GM11168 (cell line): ENCODE measurements around the gene ATP4B.

Source experiments
- in situ Hi-C: fragments of 300-500 bp; cut with MboI; formaldehyde crosslinking; loops from one replicate; pipeline ENCODE4 v1.12.0; 2022; ENCODE audit warnings: low sequenced_read_pairs; ENCODE audit not compliant: unreplicated experiment

ATP4B gene

DNA sequence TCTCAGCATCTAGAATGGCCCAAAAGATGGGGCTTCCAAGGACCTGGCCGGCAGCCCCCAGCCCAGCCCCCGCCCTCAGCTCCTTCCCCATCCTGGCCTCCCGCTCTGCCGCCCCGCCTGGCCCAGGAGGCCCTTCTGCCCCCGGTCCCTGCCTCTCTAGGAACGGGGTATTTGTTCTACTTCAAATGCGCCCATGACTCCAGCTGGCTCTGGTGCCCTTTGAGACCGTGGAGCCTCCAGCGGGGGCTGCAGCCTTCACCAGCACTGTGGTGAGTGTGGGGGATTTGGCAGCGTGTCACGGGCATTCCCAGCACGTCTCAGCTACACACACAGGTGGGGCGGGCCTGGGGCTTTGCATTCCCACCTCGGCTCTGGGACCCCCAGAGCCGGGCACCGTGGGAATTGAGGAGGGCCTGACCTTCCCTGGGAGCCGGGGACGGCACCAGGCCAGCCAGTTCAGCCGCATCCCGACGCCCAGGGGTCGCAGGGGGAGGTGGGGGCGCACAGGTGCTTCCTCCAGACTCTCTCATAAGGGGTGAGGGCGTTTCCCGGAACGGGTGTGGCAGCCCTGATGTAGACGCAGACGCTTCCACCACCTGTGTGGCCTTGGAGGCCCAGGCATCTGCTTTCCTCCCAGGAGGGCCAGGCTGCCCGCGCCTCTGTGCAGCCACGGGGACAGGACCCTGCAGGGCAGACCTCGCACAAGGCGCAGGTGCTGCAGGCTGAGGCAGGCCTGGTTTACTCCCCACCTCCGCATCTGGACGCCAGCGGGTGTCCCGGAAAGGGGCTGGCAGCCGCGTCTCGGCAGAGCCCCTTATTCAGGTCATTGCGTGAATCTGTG, 947 bp downstream of the ATP4B start:
- in situ Hi-C loops = no loop called here

DNA sequence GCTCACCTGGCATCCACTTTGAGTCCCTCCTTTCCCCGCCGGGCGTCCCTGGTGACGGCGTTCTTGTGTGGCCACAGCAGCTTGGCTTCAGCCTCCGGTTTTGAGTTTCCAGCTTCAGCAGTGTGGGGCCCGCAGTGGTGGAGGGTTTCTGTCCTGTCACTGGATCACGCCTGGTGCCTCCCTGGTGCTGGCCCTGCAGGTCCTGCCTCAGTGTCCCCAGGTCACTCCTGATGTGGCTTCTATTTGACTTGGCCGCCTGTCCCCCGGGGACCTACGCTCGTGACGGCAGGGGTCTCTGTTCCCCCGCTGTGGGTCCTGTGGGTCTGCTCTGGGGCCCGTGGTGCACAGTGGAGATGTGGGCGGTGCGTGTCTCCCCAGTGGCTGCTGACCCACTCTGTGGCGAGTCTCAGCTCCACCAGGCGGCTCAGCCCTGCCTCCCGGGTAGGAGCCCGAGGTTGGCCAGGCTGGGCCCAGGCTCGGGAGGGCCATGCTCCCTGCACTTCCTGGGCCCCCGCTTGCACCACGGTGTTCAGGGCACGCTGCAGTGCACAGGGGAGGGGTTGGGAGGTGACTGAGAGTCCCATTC, 1.9 kb downstream of the ATP4B start:
- in situ Hi-C loops = no loop called here

DNA sequence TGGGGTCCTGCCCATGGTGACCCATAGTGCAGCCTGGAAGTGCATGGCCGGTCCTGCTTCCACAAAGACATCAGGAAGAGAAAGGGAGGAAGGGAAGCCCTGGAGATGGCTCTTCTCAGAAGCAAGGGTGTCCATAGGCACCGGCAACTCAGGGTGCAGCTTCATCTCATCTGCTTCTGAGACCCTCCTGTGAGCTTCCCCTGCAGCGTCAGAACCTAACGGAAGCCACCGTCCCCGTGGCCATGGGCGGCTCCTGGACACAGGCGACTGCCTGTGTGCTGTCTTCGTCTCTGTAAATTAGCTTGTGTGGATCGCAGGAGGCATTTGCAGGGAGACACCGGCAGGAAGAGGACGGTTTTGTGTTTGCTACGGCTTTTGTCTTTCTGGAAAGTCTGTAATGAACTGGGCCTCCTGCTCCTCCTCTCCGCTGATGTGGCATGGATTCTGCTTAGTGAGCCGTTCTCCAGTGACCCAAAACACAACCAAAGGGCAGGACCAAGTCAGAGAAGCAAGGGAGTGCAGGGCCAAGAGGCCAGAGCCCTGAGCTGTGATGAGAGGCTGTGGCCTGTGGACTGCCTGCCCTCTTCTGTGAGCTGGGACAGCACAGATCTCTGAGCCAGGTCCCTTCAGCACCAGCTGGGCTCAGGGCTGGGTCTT, 2.5 kb downstream of the ATP4B start:
- in situ Hi-C loops = no loop called here

DNA sequence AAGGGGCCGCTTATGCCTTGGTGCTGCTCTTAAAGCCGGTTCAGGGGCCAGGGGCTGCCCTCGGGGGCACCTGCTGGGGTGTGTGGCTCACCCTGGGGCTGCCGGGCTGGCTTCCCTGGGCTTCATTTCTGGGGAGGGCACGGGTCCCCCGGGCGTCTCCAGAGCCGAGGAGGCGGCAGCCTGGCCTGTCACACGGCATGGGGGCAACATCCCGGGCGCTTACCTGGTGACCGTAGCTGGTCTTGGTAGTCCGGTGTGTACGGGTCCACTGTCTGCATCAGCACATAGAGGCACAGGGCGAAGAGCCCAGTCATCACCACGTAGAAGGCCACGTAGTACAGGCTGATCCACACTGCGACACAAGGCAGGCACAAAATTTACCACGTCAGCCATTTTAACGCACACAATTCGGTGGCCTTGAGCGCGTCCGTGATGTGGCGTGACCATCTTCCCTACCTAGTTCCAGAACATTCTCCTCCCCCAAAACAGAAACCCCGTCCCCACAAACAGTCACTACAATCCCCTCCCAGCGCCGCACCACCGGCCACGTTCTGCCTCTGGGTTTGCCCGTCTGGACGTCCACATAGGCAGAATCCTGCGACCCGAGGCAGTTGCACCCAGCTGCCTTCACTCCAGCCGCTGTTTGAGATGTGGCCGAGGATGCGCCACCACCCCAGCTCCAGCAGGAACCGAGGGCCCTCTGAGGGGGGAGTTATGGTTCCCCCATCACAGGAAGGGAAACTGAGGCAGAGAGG, 3.2 kb downstream of the ATP4B start:
- in situ Hi-C loops = no loop called here

DNA sequence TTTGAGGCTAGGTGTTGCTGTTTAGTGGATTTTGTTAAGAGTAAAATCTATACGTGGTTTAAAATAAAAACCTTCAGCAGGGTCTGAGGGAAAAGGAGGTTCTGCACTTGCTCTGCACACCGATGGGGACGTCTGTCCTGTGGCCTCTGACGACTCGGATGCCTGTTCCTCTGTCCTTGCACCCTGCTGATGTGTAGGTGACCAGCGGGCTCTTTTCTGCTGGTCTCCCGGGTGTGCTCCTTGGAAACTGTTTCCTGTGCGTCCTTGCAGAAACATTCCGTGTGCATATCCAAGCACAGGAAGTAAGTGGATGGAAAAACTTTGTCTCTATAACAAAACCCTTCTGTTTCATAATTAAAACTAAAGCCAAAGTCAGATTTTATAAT, 3.8 kb downstream of the ATP4B start:
- in situ Hi-C loops = no loop called here

DNA sequence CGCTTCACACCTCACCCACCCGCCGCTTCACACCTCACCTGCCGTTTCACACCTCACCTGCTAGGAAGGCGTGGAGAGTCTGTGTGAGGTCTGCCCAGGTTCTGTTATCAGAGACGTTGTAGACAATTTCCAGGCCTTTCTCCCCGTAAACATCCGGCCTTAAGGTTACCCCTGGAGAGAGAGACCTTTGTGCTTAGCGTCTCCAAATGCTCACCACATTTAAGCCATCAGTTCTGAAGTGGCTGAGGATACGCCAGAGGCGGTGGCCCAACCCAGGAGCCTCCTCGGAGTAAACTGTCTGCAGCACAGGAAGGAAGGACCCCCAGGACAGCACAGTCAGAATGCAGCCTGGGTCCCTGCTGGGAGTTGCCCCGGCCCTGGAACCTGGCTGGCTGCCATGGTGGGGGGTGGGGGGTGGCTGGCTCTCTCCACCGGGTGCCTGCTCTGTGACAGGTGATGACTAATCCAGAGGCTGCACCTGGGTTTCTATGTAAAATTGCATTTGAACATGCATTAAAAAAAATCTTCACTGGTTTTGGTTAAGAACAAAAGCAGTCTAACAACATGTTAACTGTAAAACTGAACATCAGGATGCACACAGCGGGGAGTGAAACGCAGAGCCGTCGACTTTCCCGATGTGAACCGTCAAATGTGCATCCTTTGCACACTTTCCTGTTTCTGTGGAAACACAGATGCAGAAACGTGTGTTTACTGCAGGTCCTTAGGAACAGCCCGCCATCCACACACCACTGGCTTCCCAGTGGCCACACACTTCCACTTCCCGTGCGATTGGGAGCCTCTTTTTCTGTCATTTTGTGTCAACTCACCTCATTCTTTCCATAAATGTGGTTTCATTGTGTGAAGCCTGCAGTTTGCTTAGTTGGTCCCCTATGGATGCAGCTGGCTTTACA, 4.5 kb downstream of the ATP4B start:
- in situ Hi-C loops = no loop called here

DNA sequence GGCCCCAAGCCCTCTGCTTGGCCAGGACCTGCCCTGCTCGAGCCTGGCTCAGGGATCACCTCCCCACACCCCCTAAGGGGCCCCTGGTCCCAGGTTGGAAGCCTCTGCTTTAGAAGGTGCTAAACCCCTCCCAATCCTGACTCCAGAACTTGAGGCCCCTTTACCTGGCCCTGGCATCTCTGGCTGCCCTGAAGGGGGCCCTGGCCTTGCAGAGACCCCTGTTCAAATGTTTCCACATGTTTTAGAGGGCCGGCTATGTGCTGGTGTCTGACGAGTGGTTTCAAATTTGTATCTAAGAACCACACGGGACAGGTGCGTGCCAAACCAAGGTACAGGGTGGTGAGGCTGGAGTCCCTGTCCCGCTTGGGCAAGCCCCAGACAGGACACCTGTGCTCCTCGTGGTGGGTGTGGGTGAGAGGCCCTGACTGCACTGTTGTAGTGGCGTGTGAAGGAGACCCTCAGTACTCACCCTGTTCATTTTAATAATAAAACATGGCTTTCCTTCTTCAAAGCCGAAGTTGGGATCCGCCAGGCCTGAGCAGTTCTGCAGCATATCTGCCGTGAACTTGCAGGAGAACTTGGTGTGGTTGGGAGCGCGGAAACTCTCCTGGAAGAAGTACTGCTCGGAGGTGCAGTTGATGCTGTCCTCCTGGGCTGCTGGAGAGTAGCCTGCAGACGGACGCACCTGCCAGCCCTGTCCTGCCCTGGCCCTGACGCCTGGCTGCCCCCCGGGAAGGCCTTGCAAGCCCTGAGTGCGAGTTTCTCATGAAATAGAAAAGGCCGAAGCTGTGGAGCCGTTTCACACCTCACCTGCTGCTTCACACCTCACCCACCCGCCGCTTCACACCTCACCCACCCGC, 5.4 kb downstream of the ATP4B start:
- in situ Hi-C loops = no loop called here

DNA sequence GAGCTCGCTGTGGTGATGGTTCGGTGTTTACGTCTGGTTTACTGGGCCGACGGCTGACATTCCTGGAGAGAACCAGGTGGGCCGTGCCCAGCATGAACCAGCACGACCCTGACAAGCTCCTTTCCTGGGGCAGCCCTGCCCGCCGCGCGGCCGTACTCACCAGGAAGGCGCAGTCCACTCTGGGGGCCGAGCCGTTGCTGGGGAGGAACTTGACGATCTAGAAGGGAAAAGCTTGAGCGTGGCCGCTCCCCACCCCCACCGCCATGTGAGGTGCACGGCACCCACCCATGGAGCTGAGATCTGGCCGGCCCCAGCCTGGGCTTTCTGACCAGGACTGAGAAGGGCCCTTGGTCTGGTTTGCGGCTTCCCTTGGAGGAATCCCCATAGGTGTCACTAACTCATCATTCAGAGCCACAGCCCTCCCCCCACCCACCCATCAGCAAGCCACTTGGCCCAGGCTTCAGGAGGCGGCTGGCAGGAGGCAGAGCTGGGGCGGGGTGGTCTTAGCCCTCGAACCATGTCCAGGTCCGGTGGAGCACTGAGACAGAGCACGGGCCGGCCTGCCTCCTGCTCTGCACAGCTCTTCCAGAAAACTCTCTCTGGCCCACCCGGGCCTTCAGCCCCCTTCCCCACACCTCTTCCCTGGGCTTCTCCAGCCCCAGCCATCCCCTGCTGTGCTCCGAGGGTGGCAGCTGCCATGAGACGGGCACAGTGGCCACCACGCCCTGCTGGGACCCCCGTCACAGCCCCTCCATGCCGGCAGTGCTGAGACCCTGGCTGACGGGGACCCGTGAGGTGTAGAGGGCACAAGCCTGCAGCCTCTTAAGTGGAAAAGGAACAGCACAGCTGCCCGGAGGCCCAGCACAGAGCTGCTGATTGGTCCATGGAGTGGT, 6.2 kb downstream of the ATP4B start:
- in situ Hi-C loops = no loop called here

DNA sequence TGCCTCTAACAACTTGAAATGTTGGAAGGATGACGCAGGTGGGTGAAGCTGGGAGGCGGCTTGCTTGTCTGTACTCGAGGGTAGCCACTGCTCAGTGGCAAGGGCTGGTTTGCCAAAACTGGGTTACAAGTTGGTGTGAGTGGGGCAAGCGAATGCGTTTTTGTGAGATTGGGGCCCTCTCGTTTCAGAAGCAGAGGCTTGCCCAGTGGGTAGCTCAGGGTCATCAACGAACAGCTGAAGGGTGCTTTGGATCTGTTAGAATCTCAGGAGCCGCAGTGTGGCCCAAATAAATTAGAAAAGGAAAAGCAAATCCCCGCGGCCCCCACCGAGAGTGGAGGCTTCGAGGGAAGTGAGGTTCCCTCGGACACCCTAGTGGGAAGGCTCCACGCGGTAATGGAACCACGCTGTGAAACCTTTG, 7.3 kb downstream of the ATP4B start:
- in situ Hi-C loops = no loop called here

DNA sequence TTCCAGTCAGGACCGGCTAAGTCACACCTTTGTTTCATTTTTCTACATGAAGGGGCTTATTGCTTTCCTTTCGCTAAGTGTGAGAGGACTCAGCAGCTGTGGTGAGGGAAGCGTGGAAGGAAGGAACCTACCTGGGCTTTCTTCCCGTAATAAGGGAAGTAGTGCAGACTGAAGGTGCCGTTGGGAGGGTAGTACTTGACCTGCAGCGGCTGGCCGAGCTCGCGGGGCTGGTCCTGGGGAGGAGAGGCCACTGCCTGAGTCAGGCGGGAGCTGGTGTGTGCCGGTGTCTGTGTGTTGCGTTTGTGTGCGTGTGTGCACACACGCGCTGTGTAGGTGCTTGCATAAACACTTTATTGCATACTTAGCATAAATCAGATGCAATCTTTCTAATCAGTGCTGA, 7.7 kb downstream of the ATP4B start:
- in situ Hi-C loops = no loop called here

DNA sequence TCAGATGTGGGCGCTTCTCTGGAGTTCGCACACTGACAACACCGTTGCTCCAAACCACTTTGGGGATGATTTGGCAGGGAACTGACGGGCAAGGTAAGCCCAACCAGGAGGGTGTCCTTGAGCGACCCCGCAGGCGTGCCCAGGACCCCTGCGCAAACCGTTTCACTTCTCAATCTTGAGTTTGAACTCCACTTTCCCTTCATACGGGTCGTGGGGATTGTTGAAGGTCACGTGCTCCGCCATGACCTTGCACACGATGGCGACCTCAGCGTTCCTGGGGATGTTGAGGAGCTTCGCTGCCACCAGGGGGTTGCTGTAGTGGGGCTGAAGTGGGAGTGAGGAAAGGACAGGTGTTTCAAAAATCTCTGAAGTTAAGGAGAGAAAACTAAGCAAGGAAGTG, 8.8 kb downstream of the ATP4B start:
- in situ Hi-C loops = no loop called here

DNA sequence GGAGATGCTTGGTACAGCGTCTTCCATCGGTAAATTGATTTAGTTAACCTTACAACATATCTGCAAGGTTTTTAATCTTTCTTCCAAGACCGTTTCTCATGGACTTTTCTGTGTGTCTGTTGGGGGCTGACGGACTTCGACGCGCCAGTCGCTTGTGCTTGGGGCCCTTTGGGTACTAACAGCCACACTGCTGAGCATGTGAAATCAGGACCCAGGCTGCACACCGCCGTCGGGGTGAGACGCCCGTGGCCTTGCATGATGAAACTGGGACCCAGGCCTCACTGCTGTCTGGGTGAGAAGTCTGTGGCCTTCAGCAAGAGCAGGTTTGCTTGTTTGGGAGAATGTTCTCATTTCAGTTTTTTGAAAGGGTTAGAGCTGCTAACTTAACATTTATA, 9.8 kb downstream of the ATP4B start:
- in situ Hi-C loops = no loop called here

DNA sequence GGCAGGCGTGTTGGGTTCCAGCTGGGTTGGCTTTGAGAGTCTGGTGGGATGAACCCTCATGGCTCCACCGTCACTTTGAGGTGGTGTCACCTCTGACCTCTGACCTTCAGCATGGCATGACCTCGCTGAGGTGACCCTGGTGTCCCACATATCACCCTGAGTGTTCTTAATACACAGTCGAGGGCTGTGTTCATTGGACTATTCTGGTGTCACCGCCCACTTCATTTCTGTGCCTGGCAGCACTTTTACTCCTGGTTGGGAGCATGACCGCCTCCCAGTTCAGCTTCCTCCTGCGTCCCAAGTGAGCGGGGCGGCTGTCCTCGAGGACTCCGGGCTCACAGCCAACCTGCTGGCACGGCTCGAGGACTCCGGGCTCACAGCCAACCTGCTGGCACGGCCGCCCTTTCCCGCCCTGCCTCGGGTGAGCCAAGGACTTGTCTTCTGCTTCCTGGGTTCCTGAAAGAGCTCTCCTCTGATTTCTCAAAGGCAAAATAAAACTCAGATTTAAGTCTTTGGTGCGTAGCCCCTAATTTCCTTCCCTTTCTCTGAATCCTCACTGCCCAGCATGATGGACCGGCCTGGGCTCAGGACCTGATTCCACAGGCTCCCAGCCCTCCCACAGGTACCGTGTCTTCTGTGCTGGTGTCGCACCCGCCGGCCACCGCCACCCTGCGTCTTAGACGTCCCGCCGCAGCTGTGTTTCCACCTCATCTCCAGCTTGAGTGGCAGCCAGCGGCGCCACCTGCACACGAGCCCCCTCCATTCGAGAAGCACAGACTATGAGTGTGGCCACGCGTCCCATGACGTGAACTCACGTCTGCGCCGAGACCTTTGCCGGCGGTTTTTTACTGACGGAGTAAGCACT, 10.4 kb downstream of the ATP4B start:
- in situ Hi-C loops = no loop called here

DNA sequence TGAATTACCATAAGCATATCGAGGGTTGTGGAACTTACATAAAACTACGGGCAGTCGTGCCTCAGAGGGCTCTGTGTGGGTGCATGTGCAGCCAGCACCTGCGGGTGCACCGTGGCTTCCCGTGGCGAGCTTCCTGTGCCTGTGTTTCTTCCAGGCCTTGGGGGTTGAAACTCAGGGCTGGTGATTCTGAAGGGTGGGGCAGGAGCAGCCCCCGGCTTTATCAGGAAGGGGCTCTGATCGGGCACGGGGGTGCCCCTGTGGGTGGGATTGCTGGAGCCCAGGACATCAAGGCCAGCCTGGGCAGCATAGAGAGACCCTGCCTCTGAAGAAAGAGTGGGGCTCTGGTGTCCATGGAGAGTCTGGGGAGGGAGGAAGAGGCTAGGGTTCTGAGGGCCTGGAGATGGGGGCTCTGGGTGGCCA, 11.1 kb downstream of the ATP4B start:
- in situ Hi-C loops = no loop called here

DNA sequence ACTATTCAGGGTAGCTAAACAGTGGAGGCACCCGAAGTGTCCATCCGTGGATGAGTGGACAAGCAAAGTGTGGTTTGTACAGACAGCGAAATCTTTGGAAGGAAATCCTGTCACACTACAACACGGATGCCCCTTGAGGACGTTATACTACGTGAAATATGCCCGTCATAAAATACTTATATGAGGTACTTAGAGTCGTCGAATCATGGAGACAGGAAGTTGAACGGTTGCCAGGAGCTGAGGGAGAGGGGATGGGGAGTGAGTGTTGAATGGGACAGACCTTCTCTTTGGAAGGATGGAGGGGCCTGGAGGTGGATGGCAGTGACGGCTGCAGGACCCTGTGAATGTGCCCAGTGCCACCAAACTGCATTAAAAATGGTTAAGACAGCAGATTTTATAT, 11.6 kb downstream of the ATP4B start:
- in situ Hi-C loops = no loop called here

DNA sequence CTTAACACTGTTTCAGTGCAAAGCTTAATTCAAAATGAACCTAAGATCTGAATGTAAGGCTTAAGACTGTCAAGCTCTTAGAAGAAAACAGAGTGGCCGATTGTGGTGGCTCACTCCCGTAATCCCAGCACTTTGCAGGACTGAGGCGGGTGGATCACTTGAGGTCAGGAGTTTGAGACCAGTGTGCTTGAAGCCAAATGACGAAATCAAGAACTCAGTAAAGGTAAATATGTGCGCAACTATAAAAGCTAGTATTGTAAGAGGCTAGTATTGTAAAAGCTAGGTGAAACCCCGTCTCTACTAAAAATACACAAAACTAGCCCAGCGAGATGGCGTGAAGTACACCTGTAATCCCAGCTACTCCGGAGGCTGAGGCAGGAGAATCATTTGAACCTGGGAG, 12.7 kb downstream of the ATP4B start:
- in situ Hi-C loops = no loop called here

DNA sequence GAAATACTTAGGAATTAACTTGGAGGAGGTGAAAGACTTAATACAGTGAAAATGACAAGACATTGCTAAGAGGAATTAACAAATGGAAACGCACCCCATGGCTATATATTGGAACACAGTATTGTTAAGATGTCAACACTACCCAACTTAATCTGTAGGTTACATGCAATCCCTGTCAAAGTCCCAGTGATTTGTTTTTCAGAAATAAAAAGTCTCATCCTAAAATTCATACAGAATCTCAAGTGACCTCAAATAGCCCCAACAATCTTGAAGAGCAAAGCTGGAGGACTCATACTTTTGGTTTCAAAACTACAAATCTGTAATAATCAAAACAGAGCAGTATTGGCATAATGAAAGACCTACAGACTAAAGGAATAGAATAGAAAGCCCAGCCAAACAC, 13.2 kb downstream of the ATP4B start:
- in situ Hi-C loops = no loop called here
